Stomach smooth muscle (tissue), 2 donors: ENCODE data around the gene HELZ.
"Not testable (repeated sequence)": the region's sequence is repeated elsewhere in the genome, so short reads cannot be mapped to it uniquely, and the experiment has no call there.

Source experiments
- H3K27ac ChIP-seq: one replicate; pipeline ENCODE4 v1.7.0; 2013; ENCODE audit warnings: mild to moderate bottlenecking, low read length, inconsistent platforms
- H3K27me3 ChIP-seq, 2 donors: one replicate each; pipeline ENCODE4 v1.7.0; 2013; ENCODE audit warnings: low read length in 2 of 2; ENCODE audit not compliant: insufficient read depth in 2 of 2, control insufficient read depth in 1 of 2
- H3K36me3 ChIP-seq, 2 donors: one replicate each; pipeline ENCODE4 v1.7.0; 2013; ENCODE audit warnings: low read length in 2 of 2; ENCODE audit not compliant: control insufficient read depth in 2 of 2, insufficient read depth in 2 of 2
- H3K4me1 ChIP-seq: one replicate; pipeline ENCODE4 v1.7.0; 2013; ENCODE audit warnings: low read length; ENCODE audit not compliant: control insufficient read depth, insufficient read depth
- H3K4me3 ChIP-seq, 2 donors: one replicate each; pipeline ENCODE4 v1.7.0; 2013; ENCODE audit warnings: low read length in 2 of 2
- H3K9ac ChIP-seq, 2 donors: one replicate each; pipeline ENCODE4 v1.7.0; 2013; ENCODE audit warnings: low read length in 2 of 2, mild to moderate bottlenecking in 1 of 2
- H3K9me3 ChIP-seq, 2 donors: one replicate each; pipeline ENCODE4 v1.7.0; 2013; ENCODE audit warnings: low read length in 2 of 2; ENCODE audit not compliant: control insufficient read depth in 2 of 2
- donor health status: healthy.
- donor health status: Pancreatic carcinoma.

The HELZ gene

DNA sequence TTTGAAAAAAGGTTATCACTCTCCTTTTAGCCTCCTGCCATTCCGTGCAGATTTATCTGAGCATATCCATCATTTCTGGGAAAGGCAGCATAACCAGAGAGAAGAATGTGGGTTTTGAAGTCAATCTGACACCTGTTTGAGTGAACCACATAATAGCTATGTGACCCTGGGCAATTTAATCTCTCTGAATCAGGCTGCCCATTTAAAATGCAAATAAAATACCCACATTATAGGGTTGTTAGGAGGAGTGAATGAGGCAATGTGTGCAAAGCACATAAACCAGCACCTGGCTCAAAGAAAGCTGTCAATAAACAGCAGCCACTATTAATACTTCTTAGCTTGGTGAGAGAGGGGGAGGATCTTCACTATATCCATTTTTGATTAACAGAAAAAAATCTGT lies 112.6 kb downstream of the HELZ start:
- H3K9me3 ChIP-seq, result no peaks in the 10 kb centered on the region
- H3K27ac ChIP-seq, result no peak overlapping the region
- no peaks in the 10 kb centered on the region for H3K27me3 ChIP-seq
- no peak overlapping the region for H3K9ac ChIP-seq
- H3K4me1 ChIP-seq, result no peaks in the 10 kb centered on the region
- peaks cover 10 to 15% of the 10 kb centered on the region in 2 donors for H3K36me3 ChIP-seq
- no peak overlapping the region for H3K4me3 ChIP-seq

DNA sequence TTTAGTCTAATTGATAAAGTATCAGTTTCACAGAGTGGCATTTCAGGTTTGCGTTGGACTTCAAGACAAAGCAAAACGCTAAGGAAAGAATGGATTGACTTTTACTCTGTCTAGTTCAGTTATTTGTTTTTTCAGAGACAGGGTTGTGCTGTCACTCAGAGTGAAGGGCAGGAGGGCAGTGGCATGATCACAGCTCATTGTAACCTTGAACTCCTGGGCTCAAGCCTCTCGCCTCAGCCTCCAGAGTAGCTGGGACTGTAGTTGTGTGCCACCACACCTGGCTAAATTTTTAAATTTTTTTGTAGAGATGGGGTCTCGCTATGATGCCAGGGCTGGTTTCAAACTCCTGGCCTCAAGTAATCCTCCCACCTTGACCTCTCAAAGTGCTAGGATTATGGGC lies 114.2 kb downstream of the HELZ start:
- Histone ChIP-seq H3K4me3 (no peak overlapping the region), H3K4me1 (no peaks in the 10 kb centered on the region), H3K9me3 (no peaks in the 10 kb centered on the region), H3K27me3 (no peaks in the 10 kb centered on the region), H3K9ac (no peak overlapping the region), H3K36me3 (peaks cover 3 to 12% of the 10 kb centered on the region in 2 donors), H3K27ac (no peak overlapping the region)

DNA sequence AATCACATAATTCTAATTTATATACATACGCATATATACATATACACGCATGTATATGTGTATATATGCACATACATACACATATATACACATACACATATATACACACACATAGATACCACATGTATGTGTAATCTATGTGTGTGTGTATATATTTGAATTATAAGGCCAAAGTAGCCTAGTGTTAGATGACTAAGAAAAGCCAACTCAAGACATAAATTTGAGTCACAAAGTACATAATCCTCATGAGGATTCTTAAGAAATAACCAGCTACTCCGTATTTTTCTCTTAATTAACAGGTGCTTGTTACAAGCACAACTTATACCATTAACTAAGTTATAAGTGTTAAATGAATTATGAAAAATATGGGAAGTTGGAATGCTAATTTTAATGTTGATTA lies 115.7 kb downstream of the HELZ start:
- H3K9ac ChIP-seq, result no peak overlapping the region
- H3K4me1 ChIP-seq, result no peaks in the 10 kb centered on the region
- H3K27me3 ChIP-seq, result no peaks in the 10 kb centered on the region
- H3K9me3 ChIP-seq, result no peaks in the 10 kb centered on the region
- H3K4me3 ChIP-seq, result no peak overlapping the region
- peaks cover 3 to 4% of the 10 kb centered on the region in 2 donors for H3K36me3 ChIP-seq
- H3K27ac ChIP-seq, result no peak overlapping the region

DNA sequence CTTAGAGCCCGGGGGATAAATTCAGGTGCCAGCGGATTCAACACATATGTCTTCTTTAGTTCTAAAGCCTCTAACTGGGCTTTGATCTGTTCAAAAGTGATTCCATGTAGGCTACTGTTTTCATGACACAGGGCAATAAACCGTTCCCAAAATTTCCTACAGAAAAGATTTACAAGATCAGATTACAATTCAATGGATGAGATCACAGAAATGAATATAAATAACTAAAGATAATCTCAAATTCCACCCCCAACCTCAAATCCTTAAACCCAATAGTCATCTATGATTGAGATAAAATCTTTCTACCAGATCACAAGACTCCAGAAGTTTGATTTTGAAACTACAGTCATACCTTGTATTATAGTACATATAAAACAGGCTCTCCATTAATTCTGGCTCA lies 116.3 kb downstream of the HELZ start:
- Histone ChIP-seq H3K4me3 (no peak overlapping the region), H3K36me3 (peaks cover 3 to 4% of the 10 kb centered on the region in 2 donors), H3K9ac (no peak overlapping the region), H3K4me1 (no peaks in the 10 kb centered on the region), H3K9me3 (no peaks in the 10 kb centered on the region), H3K27ac (no peak overlapping the region), H3K27me3 (no peaks in the 10 kb centered on the region)

DNA sequence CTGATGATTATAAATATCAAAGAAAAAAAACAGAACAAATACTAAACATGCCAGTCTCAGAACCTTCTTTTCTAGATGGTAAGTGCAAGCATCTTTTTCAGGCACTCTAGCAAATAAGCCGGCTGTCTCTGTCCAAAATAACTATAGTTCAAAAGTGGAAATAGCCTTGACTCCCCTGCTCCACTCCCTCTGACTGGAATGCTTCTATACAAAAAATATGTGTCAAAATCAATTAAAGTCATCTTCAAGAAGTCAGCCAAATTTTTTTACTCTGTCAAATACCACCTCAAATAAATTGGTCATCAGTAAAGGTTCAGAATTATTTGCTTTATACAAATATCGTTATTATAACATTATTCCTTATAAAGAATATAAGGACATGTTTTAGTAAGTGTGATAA lies 117.1 kb downstream of the HELZ start:
- Histone ChIP-seq H3K27ac (no peak overlapping the region), H3K27me3 (no peaks in the 10 kb centered on the region), H3K9ac (no peak overlapping the region), H3K4me1 (no peaks in the 10 kb centered on the region), H3K9me3 (no peaks in the 10 kb centered on the region), H3K4me3 (no peak overlapping the region), H3K36me3 (peaks cover 3 to 4% of the 10 kb centered on the region in 2 donors)

DNA sequence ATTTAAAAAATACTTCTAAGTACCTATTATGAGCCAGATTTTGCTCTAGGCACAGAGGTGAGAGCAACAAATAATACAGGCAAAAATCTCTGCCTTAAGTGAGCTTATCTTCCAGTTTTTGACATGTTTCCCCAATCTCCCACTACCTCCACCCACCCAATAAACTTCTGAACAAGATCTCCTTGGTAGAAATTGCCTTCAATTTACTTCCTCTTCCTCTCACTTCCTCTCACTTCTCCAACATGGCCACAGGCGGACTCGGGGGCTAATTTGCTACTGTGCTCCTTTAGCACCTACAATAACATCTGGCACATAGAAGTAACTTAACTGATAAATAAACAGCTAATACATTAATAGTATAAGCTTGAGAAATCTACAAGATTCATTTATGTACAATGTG lies 118.0 kb downstream of the HELZ start:
- H3K4me3 ChIP-seq, result no peak overlapping the region
- no peaks in the 10 kb centered on the region for H3K4me1 ChIP-seq
- no peaks in the 10 kb centered on the region for H3K9me3 ChIP-seq
- no peaks in the 10 kb centered on the region for H3K27me3 ChIP-seq
- no peak overlapping the region for H3K9ac ChIP-seq
- no peak overlapping the region for H3K27ac ChIP-seq
- peaks cover 4 to 5% of the 10 kb centered on the region in 2 donors for H3K36me3 ChIP-seq

DNA sequence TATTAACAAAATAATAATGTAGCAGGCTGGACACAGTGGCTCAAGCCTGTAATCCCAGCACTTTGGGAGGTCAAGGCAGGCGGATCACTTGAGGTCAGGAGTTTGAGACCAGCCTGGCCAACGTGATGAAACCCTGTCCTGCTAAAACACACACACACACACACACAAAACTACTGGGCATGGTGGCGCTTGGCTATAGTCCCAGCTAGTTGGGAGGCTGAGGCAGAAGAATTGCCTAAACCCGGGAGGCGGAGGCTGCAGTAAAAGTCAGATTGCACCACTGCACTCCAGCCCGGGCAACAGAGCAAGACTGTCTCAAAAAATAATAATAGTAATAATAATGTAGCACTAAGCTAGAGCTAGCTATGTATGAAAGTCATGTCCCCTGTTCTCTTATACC lies 118.5 kb downstream of the HELZ start:
- H3K36me3 ChIP-seq, H3K27me3 ChIP-seq, H3K4me1 ChIP-seq, H3K4me3 ChIP-seq, H3K9me3 ChIP-seq, H3K9ac ChIP-seq, H3K27ac ChIP-seq: not testable (repeated sequence)

DNA sequence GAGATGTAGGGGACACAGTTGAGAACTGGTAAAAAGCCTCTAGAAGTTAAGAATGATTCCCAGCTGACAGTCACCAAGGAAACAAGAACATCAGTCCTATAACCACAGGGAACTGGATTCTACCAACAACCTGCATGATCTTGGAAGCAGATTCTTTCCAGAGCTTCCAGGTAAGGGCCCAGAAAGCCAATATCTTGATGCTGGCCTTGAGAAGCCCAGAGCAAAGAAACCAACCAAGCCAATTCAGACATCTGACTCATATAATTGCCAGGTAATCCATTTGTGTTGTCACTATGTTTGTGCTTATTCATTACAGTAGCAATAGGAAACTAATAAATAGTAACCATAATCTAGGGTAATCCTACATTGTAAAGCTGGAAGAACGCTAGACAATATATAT lies 119.1 kb downstream of the HELZ start:
- Histone ChIP-seq H3K27ac (no peak overlapping the region), H3K27me3 (no peaks in the 10 kb centered on the region), H3K4me3 (no peak overlapping the region), H3K4me1 (no peaks in the 10 kb centered on the region), H3K36me3 (peaks cover 4 to 5% of the 10 kb centered on the region in 2 donors), H3K9ac (no peak overlapping the region), H3K9me3 (no peaks in the 10 kb centered on the region)

DNA sequence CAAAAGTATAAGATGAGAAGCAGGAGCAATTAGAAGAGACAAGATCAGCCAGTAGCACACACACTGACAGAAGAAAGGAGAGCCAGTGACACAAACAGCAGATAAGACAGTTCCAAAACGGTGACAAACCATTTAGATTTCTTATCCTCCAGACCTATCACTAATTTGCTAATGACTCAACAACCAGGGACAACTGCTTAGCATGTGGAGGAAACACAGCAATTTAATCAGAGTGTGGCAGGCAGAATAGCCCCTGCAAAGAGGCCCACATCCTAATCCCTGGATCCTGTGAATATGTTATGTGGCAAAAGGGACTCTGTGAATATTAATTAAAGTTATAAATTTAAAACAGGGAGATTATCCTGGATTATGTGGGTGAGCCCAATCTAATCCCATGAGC lies 119.6 kb downstream of the HELZ start:
- H3K9me3 ChIP-seq, result no peaks in the 10 kb centered on the region
- H3K4me3 ChIP-seq, result no peak overlapping the region
- H3K27me3 ChIP-seq, result no peaks in the 10 kb centered on the region
- no peak overlapping the region for H3K9ac ChIP-seq
- H3K36me3 ChIP-seq, result peaks cover 5 to 7% of the 10 kb centered on the region in 2 donors
- no peak overlapping the region for H3K27ac ChIP-seq
- no peaks in the 10 kb centered on the region for H3K4me1 ChIP-seq

DNA sequence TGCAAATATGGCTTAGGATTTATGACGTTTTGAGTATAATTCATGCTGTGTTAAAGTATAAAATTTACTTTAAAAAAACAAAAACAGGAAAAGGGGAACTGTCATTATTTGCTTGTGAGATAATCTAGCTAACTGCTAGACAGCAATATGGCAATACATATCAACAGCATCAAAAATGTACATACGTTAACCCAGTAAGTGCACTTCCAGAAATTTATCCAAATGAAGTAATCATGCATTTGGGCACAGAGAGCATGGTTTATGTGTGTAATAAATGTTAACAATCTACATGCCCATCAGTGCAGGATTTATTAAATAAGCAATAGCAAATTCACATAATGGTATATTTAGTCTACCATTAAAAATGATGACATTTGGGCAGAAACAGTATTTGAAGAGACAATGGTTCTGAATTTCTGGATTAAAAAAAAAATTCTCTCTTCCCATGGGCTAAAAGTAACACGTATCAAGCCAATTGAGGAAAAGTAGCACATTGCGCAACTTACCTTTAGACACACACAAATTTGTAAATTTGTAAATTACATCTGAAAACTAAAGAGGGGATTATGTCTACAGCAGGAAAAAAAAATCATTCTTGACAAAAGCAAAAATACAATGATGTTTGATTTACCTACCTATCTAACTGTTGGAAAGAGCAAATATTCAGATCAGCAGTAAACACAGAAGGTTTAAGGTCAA lies 120.4 kb downstream of the HELZ start:
- H3K4me3 ChIP-seq, result no peak overlapping the region
- H3K27me3 ChIP-seq, result no peaks in the 10 kb centered on the region
- H3K4me1 ChIP-seq, result no peaks in the 10 kb centered on the region
- no peaks in the 10 kb centered on the region for H3K9me3 ChIP-seq
- no peak overlapping the region for H3K9ac ChIP-seq
- no peak overlapping the region for H3K27ac ChIP-seq
- peaks cover 5 to 11% of the 10 kb centered on the region in 2 donors for H3K36me3 ChIP-seq

DNA sequence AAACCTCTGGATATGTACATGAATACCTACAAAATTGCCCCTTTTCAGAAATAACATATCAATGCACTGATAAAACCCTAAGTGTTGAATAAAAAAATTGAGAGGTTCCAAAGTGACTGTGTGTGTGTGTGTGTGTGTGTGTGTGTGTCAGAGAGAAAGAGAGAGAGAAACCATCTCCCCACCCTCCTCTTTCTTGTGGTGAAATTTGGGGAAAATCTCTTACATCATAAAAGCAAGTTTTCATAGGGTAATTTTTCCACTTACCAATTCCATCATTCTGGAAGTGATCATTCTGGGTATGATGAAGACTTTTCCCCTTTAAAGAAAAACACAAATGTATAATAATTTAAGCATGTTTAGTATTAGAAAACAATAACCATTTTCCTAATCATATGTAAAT lies 121.3 kb downstream of the HELZ start:
- no peaks in the 10 kb centered on the region for H3K4me1 ChIP-seq
- H3K27ac ChIP-seq, result no peak overlapping the region
- peaks cover 9 to 11% of the 10 kb centered on the region in 2 donors for H3K36me3 ChIP-seq
- no peaks in the 10 kb centered on the region for H3K9me3 ChIP-seq
- no peak overlapping the region for H3K4me3 ChIP-seq
- no peaks in the 10 kb centered on the region for H3K27me3 ChIP-seq
- H3K9ac ChIP-seq, result no peak overlapping the region
